Stimulated activated CD4-positive, alpha-beta T cell treated with anti-CD3 and anti-CD28 coated beads, Interleukin-15, amount 100 ng/mL, for 24 hours (primary cell): ENCODE data around the gene ZNF649.
"Not testable (repeated sequence)": the region's sequence is repeated elsewhere in the genome, so short reads cannot be mapped to it uniquely, and the experiment has no call there.

Experiments used
- DNase-seq: peaks from one replicate; pipeline ENCODE4 v3.0.0-alpha.2; 2020

Gene ZNF649

DNA sequence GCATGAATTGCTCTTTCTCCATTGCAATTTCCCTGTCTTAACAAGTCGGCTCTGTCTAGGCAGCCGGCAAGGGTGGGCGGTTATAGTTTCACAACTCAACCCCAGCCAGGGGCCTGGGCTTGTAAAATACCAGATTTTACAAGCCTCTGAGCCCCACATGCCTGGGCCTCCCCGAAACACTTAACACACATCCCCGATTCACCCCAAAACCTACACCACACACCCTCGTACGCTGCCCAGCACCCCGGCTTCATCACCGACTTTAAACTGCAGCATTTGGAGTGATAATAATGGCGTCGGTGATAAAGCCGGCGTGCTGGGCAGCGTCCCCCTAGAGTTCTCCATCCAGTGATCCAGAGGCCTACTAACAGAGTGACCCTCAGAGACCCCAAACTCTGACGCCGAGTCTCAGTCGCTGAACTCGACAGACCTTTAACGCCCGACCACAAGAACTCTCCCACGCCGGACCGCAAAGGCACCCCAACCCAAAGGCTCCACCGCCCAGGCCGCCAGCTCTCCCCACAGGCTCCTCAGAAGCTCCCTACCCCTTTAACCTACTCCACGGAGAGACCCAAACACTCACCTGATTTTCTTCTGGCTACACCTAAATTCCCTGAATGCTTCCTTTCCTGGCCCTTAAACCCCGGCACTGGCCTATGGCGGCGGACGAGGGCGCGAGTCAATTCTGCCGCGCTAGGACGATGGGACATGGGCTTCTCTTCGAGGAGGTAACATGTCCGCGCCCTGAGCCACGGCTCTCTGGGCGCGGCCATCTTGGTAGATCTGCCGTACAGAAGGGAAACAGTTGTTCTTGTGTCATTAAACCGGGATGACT is at the start of gene ZNF649:
Gene ZNF649, minus strand, starts transcription at position 687 of the 835 bp plus-strand sequence. CDS start 4,910 bp downstream, outside the sequence.
- peak; percentile 84 for DNase-seq

DNA sequence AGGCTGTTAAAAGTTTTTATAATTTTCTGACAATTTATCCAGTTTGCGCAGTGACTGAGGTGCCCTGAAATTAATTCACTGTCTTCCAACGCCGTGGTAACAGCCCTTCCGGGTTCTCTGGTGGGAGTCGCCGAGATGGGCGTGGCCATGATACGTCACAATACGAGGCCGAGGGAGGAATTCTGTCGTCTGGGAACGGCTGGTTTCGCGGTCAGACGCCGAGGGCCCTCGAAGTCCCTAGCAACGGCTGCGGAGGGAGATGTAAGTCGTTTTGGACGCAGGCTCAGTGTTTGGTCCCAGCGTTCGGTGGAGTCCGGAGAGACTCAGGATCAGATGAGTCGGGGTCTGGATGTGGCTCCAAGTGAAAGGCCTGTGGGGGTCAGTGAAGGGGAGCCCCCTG is 44.2 kb upstream of the ZNF649 start:
- DNase-seq = no peak

DNA sequence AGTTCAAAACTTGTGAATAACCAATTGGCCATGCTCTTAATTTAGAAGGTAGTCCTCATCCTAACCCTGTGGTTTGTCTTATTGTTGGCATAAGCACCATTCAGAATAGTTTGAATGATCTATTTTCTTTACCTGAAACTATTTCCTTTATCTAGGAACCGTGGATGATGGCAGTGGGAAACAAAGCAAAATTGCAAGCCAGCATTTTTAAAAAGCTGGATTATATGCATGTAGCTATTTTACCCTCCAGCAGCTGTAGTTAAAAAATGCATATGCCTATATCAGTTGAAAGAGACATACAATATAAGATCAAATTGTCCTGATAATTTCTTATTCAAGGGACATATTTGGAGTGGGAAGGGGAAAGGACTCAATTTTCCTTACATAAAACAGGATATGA is 41.8 kb upstream of the ZNF649 start:
- no peak for DNase-seq

DNA sequence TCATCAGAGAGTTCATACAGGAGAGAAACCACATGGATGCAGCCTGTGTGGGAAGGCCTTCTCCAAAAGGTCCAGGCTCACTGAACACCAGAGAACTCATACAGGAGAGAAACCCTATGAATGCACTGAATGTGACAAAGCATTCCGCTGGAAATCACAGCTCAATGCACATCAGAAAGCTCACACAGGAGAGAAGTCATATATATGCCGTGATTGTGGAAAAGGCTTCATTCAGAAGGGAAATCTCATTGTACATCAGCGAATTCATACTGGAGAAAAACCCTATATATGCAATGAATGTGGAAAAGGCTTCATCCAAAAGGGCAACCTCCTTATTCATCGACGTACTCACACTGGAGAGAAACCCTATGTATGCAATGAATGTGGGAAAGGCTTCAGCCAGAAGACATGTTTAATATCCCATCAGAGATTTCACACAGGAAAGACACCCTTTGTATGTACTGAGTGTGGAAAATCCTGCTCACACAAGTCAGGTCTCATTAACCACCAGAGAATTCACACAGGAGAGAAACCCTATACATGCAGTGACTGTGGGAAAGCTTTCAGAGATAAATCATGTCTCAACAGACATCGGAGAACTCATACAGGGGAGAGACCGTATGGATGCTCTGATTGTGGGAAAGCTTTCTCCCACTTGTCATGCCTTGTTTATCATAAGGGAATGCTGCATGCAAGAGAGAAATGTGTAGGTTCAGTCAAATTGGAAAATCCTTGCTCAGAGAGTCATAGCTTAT is 40.2 kb upstream of the ZNF649 start:
- no peak for DNase-seq

DNA sequence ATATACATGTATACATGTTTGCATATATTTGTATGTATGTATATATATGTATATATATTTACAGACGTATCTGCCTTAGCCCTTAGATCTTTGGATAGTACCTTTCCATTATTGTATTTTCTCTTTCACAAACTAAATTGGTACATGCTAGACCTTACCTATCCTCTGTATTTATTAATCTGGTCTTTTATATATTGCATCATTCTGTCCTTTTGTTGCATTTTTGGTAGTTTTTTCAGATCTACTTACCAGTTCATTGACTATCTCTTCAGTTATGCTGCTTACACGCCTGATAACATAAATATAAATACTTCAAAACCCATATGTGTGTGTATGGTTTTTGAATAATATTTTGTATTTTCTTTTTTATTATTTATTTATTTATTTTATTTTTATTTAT is 34.1 kb upstream of the ZNF649 start:
- DNase-seq = no peak

DNA sequence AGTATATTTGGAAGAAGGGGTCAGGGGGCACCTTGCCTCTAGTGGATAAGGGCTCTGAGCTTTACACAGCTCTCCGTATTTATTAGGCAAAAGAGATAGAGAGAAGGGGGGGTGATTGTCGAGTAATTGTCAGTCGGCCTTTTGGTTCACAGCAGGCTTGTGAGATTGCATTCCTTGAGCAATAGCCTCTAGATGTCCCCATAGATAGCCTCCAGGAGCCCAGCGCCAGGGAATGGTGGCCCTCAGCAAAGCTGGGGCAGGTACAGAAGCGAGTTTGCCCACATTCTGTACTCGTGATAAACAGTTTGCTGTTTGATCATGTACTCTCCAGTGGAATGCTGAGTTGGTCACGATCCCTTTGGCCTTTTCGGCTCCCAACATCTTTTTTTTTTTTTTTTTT is 27.1 kb upstream of the ZNF649 start:
- DNase-seq = no peak

DNA sequence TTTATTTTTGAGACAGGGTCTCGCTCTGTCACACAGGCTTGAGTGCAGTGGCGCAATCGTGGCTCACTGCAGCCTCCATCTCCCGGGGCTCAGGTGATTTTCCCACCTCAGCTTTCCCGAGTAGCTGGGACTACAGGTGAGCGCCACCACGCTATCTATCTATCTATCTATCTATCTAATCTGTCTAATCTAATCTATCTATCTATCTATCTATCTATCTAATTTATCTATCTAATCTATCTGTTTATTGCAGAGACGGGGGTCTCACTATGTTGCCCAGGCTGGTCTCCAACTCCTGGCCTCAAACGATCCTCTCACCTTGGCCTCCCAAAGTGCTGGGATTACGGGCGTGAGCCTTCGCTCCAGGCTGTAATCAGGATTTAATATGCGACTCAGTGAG is 23.0 kb upstream of the ZNF649 start:
- DNase-seq = no peak

DNA sequence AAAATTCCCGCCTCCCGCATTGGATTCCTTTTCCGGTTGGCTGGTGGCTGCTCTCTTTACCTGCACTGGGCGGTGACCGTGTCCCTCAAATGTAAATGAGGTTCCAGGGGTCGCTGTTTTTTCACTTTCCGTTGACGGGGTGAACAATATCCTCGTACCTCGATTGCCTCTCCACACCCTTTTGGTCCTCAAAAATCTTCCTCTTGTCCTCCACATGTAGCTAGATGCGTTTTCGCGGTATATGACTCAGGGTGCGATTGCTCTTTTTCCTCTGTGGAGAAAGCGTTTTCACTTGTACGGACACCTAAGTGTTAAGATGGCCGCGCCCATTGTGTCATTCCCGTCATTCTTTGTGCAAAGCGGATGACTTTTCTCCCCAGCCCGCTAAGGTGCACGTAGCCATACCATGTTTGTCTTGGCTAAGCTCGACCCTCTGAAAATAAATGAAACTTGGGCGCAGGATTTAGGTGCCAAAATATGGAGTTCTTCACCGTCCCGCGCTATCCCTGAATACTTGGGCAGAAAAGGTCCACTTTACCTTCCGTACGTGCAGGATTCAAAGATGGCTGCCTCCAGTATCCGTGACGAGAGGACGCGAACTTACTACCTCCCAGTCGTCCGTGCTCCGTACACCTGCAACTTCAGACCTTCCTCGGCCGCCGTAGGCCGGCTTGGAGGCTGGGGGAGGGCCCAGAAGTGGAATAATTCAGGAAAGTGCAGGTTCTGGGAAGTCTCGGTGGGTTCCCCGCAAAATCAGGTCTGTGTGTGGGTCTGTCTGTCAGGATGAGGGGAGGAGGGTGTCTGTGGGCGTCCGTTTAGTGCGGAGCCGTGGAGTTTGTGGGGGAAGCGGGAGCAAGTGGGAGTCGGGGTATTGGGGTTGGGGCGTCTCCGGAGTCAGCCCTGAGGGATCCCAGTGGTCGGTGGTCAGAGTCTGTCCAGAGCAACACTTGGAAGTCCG is 22.2 kb upstream of the ZNF649 start, which contains the start of gene ZNF613:
Gene ZNF613, plus strand, starts transcription at position 689 of the 958 bp plus-strand sequence. CDS start 8,749 bp downstream, outside the sequence.
- DNase-seq = peak; percentile 87

DNA sequence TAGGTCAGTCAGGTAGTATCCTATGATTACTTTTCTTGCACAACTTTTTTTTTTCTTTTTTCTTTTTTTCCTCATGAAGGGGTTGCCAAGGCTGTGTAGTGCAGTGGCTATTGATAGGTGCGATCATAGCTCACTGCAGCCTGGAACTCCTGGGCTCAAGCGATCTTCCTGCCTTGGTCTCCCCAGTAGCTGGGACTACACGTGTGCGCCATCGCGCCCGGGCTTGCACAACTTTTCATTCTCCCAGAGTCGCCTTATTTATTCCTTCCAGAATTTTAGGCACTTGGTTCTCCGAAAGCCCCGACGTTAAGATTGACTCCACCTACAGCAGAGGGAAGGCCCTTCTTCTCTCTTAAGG is 21.6 kb upstream of the ZNF649 start:
- no peak for DNase-seq

DNA sequence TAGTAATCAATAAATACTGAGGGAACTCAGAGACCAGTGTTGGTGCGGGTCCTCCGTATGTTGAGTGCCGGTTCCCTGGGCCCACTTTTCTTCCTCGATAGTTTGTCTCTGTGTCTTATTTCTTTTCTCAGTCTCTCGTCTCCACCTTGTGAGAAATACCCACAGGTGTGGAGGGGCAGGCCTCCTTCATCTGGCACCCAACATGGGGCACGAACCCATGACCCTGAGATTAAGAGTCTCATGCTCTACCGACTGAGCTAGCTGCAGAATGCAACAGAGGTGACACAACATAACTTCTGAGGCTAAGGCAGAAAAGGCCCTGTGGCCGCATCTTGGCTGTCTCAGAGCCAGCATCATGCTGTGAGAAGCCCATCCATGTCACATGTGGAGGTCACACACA is 17.1 kb upstream of the ZNF649 start:
- DNase-seq = no peak

DNA sequence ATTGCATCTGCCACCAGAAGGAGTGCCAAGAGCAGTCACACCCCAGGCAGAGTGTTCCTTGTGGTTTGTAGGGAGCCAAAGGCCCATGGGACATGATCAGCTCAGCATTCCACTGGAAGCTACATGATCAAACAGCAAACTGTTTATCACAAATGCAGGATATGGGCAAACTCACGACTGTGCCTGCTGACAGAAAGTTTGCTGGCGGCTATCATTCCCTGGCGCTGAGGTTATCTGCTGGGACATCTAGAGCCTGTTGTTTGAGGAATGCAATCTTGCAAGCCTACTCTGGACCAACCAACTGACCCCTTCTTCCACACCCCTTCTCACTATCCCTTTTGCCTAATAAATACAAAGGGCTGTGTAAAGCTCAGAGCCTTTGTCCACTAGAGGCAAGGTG is 14.8 kb upstream of the ZNF649 start:
- no peak for DNase-seq

DNA sequence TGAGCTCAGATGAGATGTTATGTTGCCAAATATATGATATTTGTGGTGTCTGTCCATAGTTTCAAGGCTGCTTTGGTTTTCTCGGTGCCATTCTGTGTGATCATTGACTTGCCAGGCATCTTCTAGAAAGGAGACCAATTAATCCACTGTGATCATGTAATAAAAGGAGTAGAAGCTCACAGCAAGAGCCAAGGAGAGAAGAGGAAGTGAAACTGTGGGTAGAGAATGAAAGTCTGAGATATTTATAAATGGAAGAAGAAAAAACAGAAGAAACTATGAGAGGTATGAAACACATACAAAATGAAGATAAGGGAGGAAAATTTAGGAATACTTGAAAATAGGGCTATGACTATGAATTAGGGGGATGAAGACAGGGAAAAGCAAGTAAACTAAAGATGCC is 11.3 kb upstream of the ZNF649 start:
- no peak for DNase-seq

DNA sequence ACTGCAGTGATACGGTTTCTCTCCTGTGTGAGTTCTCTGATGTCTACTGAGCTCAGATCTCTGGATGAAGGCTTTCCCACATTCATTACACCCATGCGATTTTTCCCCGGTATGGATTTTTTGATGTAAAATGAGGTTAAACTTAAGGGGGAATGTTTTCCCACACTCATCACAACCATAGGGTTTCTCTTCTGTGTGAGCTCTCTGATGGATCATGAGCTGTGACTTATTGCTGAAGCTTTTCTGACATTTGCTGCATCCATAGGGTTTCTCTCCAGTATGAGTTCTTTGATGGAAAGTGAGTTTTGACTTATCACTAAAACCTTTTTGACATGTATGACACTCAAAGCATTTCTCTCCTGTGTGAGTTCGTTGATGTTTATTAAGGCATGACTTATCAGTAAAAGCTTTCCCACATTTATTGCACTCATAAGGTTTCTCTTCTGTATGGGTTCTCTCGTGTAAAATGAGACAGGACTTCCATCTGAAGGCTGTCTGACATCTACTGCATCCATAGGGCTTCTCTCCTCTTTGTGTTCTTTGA is 10.6 kb upstream of the ZNF649 start:
- no peak for DNase-seq

DNA sequence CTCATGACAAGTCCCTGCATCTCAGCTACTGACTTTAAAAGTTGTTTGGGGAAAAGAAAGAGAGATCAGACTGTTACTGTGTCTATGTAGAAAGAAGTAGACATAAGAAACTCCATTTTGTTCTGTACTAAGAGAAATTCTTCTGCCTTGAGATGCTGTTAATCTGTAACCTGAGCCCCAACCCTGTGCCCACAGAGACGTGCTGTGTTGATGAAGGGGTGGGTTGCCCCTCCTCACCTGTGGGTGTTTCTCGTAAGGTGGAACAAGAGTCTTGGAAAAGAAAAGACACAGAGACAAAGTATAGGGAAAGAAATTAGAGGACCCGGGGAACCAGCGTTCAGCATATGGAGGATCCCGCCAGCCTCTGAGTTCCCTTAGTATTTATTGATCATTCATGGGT is 3.2 kb upstream of the ZNF649 start:
- not testable (repeated sequence) for DNase-seq

DNA sequence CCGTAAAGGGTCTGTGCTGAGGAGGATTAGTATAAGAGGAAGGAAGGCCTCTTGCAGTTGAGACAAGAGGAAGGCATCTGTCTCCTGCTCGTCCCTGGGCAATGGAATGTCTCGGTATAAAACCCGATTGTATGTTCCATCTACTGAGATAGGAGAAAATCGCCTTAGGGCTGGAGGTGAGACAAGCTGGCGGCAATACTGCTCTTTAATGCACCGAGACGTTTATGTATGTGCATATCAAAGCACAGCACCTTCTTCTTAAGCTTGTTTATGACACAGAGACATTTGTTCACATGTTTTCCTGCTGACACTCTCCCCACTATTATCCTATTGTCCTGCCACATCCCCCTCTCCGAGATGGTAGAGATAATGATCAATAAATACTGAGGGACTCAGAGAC is 1.3 kb upstream of the ZNF649 start:
- not testable (repeated sequence) for DNase-seq

DNA sequence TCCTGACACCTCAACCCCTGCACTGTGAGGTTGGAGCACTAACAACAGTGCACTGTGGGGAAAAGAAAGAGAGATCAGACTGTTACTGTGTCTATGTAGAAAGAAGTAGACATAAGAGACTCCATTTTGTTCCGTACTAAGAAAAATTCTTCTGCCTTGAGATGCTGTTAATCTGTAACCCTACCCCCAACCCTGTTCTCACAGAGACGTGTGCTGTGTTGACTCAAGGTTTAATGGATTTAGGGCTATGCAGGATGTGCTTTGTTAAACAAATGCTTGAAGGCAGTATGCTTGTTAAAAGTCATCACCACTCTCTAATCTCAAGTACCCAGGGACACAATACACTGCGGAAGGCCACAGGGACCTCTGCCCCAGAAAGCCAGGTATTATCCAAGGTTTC is 822 bp upstream of the ZNF649 start:
- not testable (repeated sequence) for DNase-seq

DNA sequence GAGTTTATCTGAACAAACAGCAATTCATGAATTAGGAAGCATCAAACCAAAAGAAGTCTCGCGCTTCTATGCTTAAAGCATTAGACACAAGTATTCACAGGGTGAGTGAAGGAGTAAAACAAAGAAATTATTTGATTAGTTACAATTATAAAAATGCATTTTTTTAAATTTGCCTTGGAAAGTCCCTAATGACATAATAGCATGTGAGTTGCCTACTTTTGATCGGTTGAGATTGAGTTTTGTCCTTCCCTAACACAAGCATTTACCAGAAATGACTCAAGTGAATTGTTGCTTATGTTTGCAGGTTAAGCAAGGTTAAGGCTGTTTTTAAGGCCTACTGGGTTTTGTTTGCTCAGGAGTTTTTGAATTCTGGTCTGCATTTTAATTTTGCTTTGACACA is 389 bp upstream of the ZNF649 start:
- no peak for DNase-seq

DNA sequence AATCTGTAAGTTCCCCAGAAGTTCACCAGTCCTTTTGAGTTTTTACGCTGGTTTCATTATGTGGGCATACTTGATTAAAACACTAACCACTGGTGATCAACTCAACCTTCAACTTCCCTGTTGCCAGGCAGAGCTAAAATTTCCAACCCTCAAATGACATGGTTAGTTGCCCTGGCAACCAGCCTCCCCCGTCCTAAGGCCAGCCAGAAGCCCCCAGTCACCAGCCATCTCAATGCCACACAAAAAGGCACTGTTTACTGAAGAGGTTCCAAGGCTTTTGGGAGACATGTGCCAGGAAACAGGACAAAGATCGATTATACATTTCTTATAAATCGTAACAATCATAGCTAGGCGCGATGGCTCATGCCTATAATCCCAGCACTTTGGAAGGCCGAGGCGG is 1.6 kb downstream of the ZNF649 start:
- DNase-seq = no peak

DNA sequence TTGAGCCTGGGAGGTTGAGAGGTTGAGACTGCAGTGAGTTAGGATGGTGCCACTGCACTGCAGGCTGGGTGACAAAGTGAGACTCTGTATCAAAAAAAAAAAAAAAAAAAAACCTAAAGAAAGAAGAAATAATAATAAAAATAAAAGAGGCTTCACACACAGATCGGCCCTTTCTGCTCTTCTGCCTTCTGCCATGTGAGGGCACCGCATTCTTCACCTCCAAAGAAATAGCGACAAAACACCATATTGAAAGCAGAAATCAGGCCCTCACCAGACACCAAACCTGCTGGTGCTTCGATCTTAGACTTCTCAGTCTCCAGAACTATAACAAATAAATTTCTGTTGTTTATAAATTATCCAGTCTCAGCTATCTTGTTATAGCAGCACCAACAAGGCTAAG is 3.0 kb downstream of the ZNF649 start:
- no peak for DNase-seq

DNA sequence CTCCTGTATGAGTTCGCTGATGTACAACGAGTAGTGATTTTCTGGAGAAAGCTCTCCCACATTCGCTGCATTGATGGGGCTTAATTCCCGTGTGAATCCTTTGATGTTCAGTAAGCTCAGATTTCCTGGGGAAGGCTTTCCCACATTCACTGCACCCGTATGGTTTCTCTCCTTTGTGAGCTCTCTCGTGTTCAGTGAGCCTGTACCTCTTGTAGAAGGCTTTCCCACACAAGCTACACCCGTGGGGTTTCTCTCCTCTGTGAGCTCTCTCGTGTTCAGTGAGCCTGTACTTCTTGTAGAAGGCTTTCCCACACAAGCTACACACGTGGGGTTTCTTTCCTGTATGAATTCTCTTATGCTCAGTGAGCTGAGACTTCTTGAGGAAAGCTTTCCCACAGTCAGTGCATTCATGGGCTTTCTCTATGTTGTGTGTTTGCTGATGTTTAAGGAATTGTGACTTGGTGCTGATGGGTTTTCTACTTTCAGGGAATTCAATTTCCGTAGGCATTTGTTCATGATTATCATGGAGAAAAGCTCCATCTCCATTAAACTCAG is 13.5 kb downstream of the ZNF649 start:
- DNase-seq = no peak

DNA sequence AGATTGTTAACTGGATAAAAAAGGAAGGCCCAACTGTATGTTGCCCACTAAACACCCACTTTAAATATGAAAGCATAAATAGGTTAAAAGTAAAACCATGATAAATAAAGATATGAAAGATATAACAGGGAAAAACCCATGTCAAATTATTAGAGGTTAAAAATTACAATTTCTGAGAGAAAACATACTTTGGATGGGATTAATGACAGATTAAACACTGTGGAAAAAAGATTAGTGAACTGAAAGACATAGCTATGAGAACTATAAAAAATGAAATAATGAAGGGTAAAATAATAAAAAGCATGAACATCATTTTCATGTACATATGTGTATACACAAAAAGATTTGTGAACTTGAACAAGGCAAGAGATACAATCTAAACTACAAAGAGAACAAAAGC is 14.9 kb downstream of the ZNF649 start:
- DNase-seq = no peak
